GM23248 (cell line): ENCODE data around the gene PPP2R5C. TPM values are rescaled to one million over a fixed set of nuclear protein-coding genes. Genes with fewer than 3 reads are reported as not detected.
"Not testable (repeated sequence)": the region's sequence is repeated elsewhere in the genome, so short reads cannot be mapped to it uniquely, and the experiment has no call there.

Experiments used
- DNase-seq: peaks from one replicate; pipeline ENCODE4 v3.0.0-alpha.2; 2015
- H2AFZ ChIP-seq: fragments of 200-600 bp; sonication (generic); 2 replicates; pipeline ENCODE4 v1.6.1; 2016; ENCODE audit warnings: antibody characterized with exemption
- H3F3A ChIP-seq: fragments of 200-600 bp; sonication (generic); 2 replicates; pipeline ENCODE4 v1.6.1; 2016; ENCODE audit warnings: mild to moderate bottlenecking, antibody characterized with exemption, mixed run types; ENCODE audit not compliant: insufficient read depth
- H3K27ac ChIP-seq: fragments of 200-600 bp; sonication (generic); 2 replicates; pipeline ENCODE4 v1.5.1; 2016; ENCODE audit warnings: mild to moderate bottlenecking
- H3K27me3 ChIP-seq: fragments of 200-600 bp; sonication (generic); replicated peaks from 2 replicates; pipeline ENCODE4 v1.6.1; 2016; ENCODE audit warnings: mild to moderate bottlenecking; ENCODE audit not compliant: insufficient read depth
- H3K36me3 ChIP-seq: fragments of 200-600 bp; sonication (generic); 2 replicates; pipeline ENCODE4 v1.6.1; 2016; ENCODE audit warnings: low read depth, mild to moderate bottlenecking
- H3K4me1 ChIP-seq: fragments of 200-600 bp; sonication (generic); 2 replicates; pipeline ENCODE4 v1.6.1; 2016; ENCODE audit warnings: mild to moderate bottlenecking; ENCODE audit not compliant: insufficient read depth
- H3K4me2 ChIP-seq: fragments of 200-600 bp; sonication (generic); one replicate; pipeline ENCODE4 v1.6.1; 2016; ENCODE audit warnings: mild to moderate bottlenecking; ENCODE audit not compliant: unreplicated experiment
- H3K4me3 ChIP-seq: fragments of 200-600 bp; sonication (generic); 2 replicates; pipeline ENCODE4 v1.5.1; 2016; ENCODE audit warnings: mild to moderate bottlenecking
- H3K79me2 ChIP-seq: fragments of 200-600 bp; sonication (generic); 2 replicates; pipeline ENCODE4 v1.6.1; 2016; ENCODE audit warnings: mild to moderate bottlenecking; ENCODE audit not compliant: insufficient read depth
- H3K9ac ChIP-seq: fragments of 200-600 bp; sonication (generic); 2 replicates; pipeline ENCODE4 v1.6.1; 2016; ENCODE audit warnings: mild to moderate bottlenecking
- H3K9me2 ChIP-seq: fragments of 200-600 bp; sonication (generic); 2 replicates; pipeline ENCODE4 v1.6.1; 2016; ENCODE audit warnings: mixed run types, mild to moderate bottlenecking, moderate library complexity; ENCODE audit not compliant: insufficient read depth
- H3K9me3 ChIP-seq: fragments of 200-600 bp; sonication (generic); one replicate; pipeline ENCODE4 v1.6.1; 2017; ENCODE audit warnings: low read depth
- H4K20me1 ChIP-seq: fragments of 200-600 bp; sonication (generic); 2 replicates; pipeline ENCODE4 v1.6.0; 2016; ENCODE audit not compliant: insufficient read depth
- EZH2 ChIP-seq: fragments of 200-600 bp; sonication (generic); IDR thresholded peaks from 2 replicates; pipeline ENCODE4 v1.6.1; 2018; ENCODE audit warnings: antibody characterized with exemption, mild to moderate bottlenecking; ENCODE audit not compliant: insufficient read depth, poor library complexity, severe bottlenecking
- EZH2phosphoT487 ChIP-seq: fragments of 200-600 bp; sonication (generic); IDR thresholded peaks from 2 replicates; pipeline ENCODE4 v1.6.1; 2018; ENCODE audit warnings: antibody characterized with exemption, moderate library complexity, mild to moderate bottlenecking, low read depth; ENCODE audit not compliant: insufficient read depth
- WGBS, 2 experiments: methylation state at CpG; one replicate each; pipeline ENCODE4 v1.1.6; 2015 to 2017; ENCODE audit warnings: low lambda C conversion rate in 2 of 2, low coverage in 1 of 2; ENCODE audit errors: missing lambda C conversion rate in 2 of 2; 5-methylcytosine and 5-hydroxymethylcytosine counted together
- in situ Hi-C: fragments of 300-500 bp; cut with MboI; formaldehyde crosslinking; loops from 2 replicates; pipeline ENCODE4 v1.15.0; 2020
- polyA plus RNA-seq: library from polyadenylated mRNA; unstranded; fragments of >200 nt; fragmentation: Nextera tagmentation; extraction: Ambion mirVana; gene quantifications from 2 replicates; pipeline ENCODE4 v1.2.1, GENCODE V29; 2016
- total RNA-seq: library from RNA; depleted of rRNA; stranded (reverse); fragments of >200 nt; shearing (Covaris generic); gene quantifications from 2 replicates; pipeline ENCODE4 v1.2.3, GENCODE V29; 2014

Gene PPP2R5C
- total and polyA plus RNA-seq, 2 experiments from 2014 or later: 76.3 to 77.9 TPM

DNA sequence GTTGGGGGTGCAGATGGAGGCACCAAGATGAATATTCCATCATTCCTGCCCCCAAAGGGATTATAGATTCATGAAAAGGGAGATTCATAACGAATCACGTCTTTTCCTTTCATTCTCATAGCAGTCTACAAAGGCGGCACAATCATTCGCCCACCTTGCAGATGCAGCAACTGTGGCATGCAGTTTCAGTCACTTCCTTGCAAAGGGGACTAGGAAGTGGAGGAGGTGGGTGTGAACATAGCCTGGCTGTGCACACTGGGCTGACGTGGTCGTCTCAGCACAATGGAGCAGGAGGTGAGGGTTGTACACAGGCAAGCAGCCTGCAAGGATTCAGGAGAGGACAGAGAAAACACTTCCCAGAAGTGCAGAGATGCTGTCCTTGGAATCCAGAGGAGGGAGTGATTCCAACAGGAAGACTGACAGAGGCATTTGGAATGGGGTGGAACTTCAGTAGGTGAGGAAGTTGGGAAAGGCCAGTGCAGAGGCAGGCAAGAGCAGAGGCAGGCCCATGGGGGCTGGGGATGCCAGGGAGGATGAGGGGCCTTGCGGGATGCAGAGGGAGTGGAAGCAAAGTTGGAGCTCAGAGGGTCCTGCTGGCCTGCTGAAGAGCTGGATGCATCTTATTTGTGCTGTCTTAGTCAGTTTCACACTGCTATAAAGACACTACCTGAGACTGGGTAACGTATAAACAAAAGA lies 21.9 kb upstream of the PPP2R5C start:
- Histone ChIP-seq H3K36me3 (no peaks in the 10 kb centered on the region), H3K4me1 (no peaks in the 10 kb centered on the region), H3K9me2 (no peaks in the 10 kb centered on the region), H3K9me3 (no peaks in the 10 kb centered on the region), H3K79me2 (no peaks in the 10 kb centered on the region), H3K9ac (no peak overlapping the region), H2AFZ (no peak overlapping the region), H3K4me2 (no peak overlapping the region), H3F3A (no peaks in the 10 kb centered on the region), H4K20me1 (no peaks in the 10 kb centered on the region), H3K27ac (no peak overlapping the region), H3K4me3 (no peak overlapping the region), H3K27me3 (peaks cover 8% of the 10 kb centered on the region)
- in situ Hi-C loops: no loop called here
- DNase-seq: no peak
- 45 to 47% methylated on average over 8 of the region's 8 CpGs for WGBS, 2 experiments
- TF ChIP-seq EZH2phosphoT487 (no peak), EZH2 (no peak)

DNA sequence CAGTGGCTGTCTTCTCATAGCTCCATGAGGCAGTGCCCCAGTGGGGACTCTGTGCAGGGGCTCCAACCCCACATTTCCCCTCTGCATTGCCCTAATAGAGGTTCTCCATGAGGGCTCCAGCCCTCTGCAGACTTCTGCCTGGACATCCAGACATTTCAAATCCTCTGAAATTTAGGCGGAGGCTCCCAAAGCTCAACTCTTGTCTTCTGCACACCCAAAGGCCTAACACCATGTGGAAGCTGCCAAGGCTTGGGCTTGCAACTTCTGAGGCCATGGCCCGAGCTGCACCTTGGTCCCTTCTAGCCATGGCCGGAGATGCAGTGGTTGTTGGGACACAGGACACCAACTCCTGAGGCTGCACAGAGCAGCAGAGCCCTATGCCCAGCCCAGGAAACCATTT lies 20.5 kb upstream of the PPP2R5C start:
- Histone ChIP-seq H3K27me3 (peaks cover 8% of the 10 kb centered on the region; the same call in 1 of the 2 replicates), H3K9ac (no peak overlapping the region), H3K4me1 (no peaks in the 10 kb centered on the region), H3K4me3 (no peak overlapping the region), H3K4me2 (no peak overlapping the region), H3K9me2 (no peaks in the 10 kb centered on the region), H2AFZ (no peak overlapping the region), H3K36me3 (no peaks in the 10 kb centered on the region), H3K27ac (no peak overlapping the region), H3F3A (no peaks in the 10 kb centered on the region), H3K9me3 (no peaks in the 10 kb centered on the region), H3K79me2 (no peaks in the 10 kb centered on the region), H4K20me1 (no peaks in the 10 kb centered on the region)
- no peak for DNase-seq
- TF ChIP-seq EZH2phosphoT487: no peak
- no peak for TF ChIP-seq EZH2
- WGBS, 2 experiments: 37 to 50% methylated on average over 3 of the region's 3 CpGs
- in situ Hi-C loops: no loop called here

DNA sequence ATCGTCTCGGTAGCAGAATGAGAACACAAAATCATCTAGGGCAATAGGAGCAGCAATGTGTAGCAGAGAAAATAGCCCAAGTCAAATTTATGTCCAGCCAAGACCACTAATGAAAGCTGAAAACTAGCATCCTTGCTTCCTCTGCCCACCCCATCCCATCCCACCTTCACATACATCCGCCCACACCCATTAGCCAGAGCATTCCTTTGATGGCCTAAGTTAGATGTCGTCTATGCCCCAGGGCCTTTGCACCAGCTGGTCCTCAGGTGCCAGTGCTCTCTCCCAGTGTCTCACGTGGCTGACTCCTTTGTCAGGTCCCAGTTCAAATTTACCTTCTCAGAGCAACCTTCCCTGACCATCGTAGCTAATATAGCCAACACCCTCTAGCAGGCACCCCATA lies 17.8 kb upstream of the PPP2R5C start:
- H3K27me3 ChIP-seq: peaks cover 6% of the 10 kb centered on the region
- no peak for TF ChIP-seq EZH2
- no peak for TF ChIP-seq EZH2phosphoT487
- H3K79me2 ChIP-seq: no peaks in the 10 kb centered on the region
- no peak for DNase-seq
- no peaks in the 10 kb centered on the region for H4K20me1 ChIP-seq
- H3K27ac ChIP-seq: no peak overlapping the region
- no peak overlapping the region for H3K9ac ChIP-seq
- no peaks in the 10 kb centered on the region for H3K9me3 ChIP-seq
- H3K9me2 ChIP-seq: no peaks in the 10 kb centered on the region
- H3K4me2 ChIP-seq: no peak overlapping the region
- no peaks in the 10 kb centered on the region for H3K4me1 ChIP-seq
- WGBS, 2 experiments: 54 to 57% methylated on average over 6 of the region's 6 CpGs
- H3K4me3 ChIP-seq: no peak overlapping the region
- no peaks in the 10 kb centered on the region for H3F3A ChIP-seq
- H2AFZ ChIP-seq: no peak overlapping the region
- no peaks in the 10 kb centered on the region for H3K36me3 ChIP-seq
- in situ Hi-C loops: no loop called here

DNA sequence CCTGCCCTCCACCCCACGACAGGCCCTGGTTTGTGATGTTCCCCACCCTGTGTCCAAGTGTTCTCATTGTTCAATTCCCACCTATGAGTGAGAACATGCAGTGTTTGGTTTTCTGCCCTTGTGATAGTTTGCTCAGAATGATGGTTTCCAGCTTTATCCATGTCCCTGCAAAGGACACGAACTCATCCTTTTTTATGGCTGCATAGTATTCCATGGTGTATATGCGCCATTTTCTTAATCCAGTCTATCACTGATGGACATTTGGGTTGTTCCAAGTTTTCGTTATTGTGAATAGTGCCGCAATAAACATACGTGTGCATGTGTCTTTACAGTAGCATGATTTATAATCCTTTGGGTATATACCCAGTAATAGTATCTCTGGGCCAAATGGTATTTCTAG lies 17.1 kb upstream of the PPP2R5C start:
- H3K4me3 ChIP-seq, H2AFZ ChIP-seq, H3K9me2 ChIP-seq, H3K4me2 ChIP-seq, H3K4me1 ChIP-seq, H3K9ac ChIP-seq, in situ Hi-C loops, H3K36me3 ChIP-seq, H3K27ac ChIP-seq, H3K79me2 ChIP-seq, H3F3A ChIP-seq, H4K20me1 ChIP-seq, DNase-seq, H3K9me3 ChIP-seq: not testable (repeated sequence)
- 31 to 40% methylated on average over 6 of the region's 6 CpGs for WGBS, 2 experiments
- H3K27me3 ChIP-seq: peaks cover 11% of the 10 kb centered on the region

DNA sequence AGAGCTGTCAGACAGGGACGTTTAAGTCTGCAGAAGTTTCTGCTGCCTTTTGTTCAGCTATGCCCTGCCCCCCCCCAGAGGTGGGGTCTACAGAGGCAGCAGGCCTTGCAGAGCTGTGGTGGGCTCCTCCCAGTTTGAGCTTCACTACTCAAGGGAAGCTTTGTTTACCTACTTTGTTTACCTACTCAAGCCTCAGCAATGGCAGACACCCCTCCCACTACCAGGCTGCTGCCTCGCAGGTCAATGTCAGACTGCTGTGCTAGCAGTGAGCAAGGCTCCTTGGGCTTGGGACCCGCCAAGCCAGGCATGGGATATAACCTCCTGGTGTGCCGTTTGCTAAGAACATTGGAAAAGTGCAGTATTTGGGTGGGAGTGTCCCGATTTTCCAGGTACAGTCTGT lies 11.8 kb upstream of the PPP2R5C start:
- H4K20me1 ChIP-seq, H3K27ac ChIP-seq, DNase-seq, H3K4me2 ChIP-seq, H3K79me2 ChIP-seq, H3K4me1 ChIP-seq, H3F3A ChIP-seq, H3K36me3 ChIP-seq, H2AFZ ChIP-seq, in situ Hi-C loops, H3K9ac ChIP-seq, H3K9me3 ChIP-seq, H3K4me3 ChIP-seq, H3K9me2 ChIP-seq: not testable (repeated sequence)
- WGBS, 2 experiments: 26 to 35% methylated on average over 5 of the region's 5 CpGs
- peaks cover 62% of the 10 kb centered on the region for H3K27me3 ChIP-seq
